GM10847 (cell line): ENCODE measurements around the gene SDHC.
A peak's percentile ranks its signal among the peaks of the same experiment; 100 is the strongest.

Source experiments
- POLR2A ChIP-seq: IDR thresholded peaks from 2 replicates; pipeline ENCODE4 v1.6.1; 2011; ENCODE audit not compliant: insufficient read length; ENCODE audit errors: extremely low read depth

Gene SDHC

GRCh38 chr1:161304927-161305866, 9.0 kb upstream of the SDHC start:
- no peak for TF ChIP-seq POLR2A

GRCh38 chr1:161305867-161306519, 8.2 kb upstream of the SDHC start:
- TF ChIP-seq POLR2A: peak; percentile 52

- TF ChIP-seq POLR2A: no peak
These were observed 6.9 kb upstream of the SDHC start for GRCh38 chr1:161307230-161307768.

GRCh38 chr1:161307892-161308638, 6.1 kb upstream of the SDHC start:
- TF ChIP-seq POLR2A: no peak

GRCh38 chr1:161309868-161310267, 4.3 kb upstream of the SDHC start, which contains the start of gene MPZ:
TSS of gene MPZ (minus strand) at chr1:161309968. CDS start at chr1:161309905, 63 bp downstream.
- no peak for TF ChIP-seq POLR2A

GRCh38 chr1:161311595-161312181, 2.5 kb upstream of the SDHC start:
- no peak for TF ChIP-seq POLR2A

- no peak for TF ChIP-seq POLR2A
These were observed 504 bp upstream of the SDHC start for GRCh38 chr1:161313554-161314200.

GRCh38 chr1:161324020-161324419, 9.8 kb downstream of the SDHC start:
- TF ChIP-seq POLR2A: no peak

GRCh38 chr1:161330346-161330745, 16.2 kb downstream of the SDHC start:
- TF ChIP-seq POLR2A: no peak

- no peak for TF ChIP-seq POLR2A
These were observed 19.0 kb downstream of the SDHC start for GRCh38 chr1:161333166-161333565.

GRCh38 chr1:161335796-161336195, 21.6 kb downstream of the SDHC start:
- no peak for TF ChIP-seq POLR2A

GRCh38 chr1:161342177-161342576, 28.0 kb downstream of the SDHC start:
- TF ChIP-seq POLR2A: no peak

GRCh38 chr1:161342821-161343220, 28.6 kb downstream of the SDHC start:
- no peak for TF ChIP-seq POLR2A

GRCh38 chr1:161350671-161351070, 36.5 kb downstream of the SDHC start:
- no peak for TF ChIP-seq POLR2A
